GM19452 (cell line): ENCODE results near the gene GAK.

Experiments
- ATAC-seq: cut with Tn5 transposase; IDR thresholded peaks from one replicate; pipeline ENCODE4 v1.9.1; 2021; ENCODE audit not compliant: unreplicated experiment

The GAK gene

DNA sequence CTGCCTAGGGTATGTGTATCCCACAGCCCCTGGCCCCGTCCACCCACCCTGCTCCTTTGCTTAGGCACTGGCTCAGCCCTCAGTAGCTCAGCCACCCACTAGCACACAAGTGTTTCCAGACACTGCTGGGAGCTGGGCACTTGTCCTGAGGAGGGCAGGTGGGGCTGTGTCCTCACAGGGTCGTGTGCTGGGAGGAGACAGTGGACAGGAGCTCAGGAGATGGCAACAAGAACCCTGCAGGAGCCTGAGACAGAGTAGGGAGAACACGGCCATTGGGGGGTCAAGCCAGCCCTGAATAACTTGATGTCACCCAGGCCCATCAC lies 100.7 kb downstream of the GAK start:
- no peak for ATAC-seq

DNA sequence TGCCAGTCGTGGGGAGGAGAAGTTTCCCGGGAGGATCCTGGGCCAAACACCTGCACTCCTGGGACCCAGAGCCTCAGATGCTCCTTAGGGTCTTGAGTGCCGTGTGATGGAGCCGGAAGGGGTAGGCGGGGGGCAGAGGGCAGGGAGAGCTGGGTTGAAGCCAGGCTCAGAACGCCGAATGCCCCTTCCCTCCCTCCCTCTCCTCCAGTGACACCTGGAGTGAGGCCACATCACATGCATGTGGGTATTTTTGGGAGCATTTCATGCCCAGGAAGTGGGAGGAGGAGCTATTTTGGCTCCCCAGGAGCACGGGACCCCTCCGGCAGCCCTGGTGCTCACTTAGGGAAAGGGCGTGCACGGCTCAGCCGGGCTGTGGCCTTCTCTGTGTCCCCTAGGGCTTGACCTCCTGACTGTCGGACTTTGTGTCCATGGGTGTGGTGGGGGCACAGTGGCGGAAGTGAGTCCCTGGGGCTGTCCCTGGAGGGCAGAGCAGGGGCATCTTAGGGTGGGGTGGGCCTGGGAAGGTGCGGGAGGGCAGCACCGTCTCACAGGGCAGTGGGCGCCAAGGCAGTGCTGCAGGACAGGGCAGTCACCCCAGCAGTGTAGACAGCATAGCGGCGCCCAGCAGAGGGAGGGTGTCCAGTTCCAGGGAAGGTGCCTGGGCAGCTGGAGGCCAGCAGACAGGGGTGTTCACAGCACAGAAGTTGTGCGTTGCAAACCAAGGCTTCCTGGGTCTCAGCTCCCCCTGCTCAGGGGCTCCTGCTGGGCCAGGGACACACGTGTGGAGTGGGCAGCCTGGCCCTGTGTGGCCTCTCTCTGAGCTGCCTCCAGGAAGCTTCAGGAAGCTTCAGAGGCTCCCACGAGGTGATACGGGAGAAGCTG lies 101.3 kb downstream of the GAK start:
- no peak for ATAC-seq

DNA sequence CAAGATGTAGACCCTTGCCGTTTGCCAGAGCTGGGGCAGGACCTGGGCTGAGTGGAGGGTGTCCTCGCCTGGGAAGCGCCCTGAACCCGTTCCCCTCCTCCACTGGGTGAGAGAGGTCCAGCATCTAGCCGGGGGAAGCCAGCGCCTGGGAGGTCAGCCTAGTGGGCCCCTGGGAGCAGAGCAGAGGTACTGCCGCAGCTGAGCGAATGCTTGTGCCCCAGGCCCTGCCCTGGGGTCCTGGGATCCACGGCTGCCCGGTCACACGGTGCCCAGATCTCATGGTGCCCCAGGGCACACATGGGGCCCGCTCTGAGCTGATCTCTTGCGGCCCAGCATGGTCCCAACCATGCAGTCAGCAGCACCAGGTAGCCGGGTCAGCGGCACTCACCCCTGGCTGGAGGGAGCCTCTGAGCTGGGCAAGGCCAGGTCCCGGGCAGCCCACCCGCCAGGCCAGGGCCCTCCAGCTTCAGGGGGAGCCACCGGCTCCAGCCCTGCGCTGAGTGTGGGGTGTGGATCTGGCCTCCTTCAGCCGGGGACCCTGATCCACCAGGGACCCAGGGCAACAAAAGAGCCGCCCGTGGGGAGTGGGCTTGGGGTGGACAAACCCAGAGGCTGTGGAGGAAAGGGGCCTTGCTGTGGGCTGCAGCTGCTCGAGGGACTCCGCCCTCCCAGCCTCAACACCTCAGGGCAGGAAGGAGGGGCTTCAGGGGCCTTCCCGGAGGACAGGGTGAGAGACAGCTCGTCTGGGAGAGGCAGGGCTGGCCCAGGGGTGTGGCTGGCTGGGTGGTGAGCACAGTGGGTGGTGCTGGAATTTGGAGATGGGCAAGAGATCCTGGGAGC lies 102.1 kb downstream of the GAK start:
- no peak for ATAC-seq

GRCh38 chr4:829291-829690 lies 102.8 kb downstream of the GAK start:
- no peak for ATAC-seq

GRCh38 chr4:828641-829271 lies 103.4 kb downstream of the GAK start:
- ATAC-seq, result no peak

GRCh38 chr4:827209-828081 lies 104.7 kb downstream of the GAK start:
- no peak for ATAC-seq

DNA sequence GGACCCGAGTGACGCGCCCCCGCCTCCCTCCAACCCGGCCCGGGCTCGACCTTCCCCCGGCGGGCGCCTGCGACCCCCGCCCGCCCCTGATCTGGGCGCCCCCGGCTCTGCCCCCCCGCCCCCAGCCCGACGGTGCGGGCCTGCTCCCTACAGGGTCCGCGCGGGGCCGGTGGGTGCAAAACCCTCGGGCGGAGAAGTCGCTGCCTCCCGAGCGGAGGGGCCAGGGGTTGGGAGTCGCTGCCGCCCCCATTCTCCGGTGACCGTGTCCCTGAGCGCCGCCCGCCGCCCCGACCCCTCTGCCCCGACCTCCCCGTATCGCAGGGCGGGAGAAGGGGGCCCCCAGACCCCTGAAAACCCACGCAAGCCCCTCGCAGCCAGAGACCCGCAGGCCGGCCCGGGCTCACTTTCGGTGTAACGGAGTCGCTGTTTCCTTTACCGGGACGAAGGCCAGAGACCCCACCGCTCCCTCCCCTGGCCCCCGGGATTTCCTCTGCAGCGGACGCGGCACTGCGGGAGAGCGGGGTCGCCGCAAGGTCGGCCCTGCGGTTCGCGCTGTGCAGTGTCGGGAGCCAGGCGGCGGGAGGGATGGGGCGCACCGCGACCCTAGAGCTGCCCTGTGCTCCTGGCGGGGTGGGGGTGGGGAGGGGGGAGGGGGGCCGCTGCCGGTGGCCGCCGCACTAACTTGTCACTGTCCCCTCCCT lies 105.5 kb downstream of the GAK start:
- ATAC-seq, result no peak

DNA sequence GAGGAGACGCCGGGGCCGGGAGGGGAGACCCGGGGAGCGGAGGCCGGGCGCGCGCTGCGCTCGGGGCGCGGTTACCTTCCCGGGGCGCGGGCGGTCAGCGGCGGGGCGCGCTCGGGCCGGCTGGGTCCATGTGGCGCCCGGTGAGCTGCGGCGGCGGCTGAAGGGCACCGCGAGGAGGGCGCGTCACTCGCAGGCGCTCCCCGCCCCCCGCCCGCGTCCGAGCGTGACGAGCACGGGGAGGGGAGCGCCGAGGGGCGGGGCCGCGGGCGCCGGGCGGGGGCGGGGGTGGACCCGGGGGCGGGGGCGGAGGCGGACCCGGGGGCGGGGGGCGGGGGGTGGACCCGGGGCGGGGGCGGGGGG lies 106.2 kb downstream of the GAK start, which contains the start of gene CPLX1:
CPLX1 (minus strand) TSS at position 159 of the 360 bp plus-strand sequence. CDS start 1,607 bp downstream, outside the sequence.
- ATAC-seq, result no peak

DNA sequence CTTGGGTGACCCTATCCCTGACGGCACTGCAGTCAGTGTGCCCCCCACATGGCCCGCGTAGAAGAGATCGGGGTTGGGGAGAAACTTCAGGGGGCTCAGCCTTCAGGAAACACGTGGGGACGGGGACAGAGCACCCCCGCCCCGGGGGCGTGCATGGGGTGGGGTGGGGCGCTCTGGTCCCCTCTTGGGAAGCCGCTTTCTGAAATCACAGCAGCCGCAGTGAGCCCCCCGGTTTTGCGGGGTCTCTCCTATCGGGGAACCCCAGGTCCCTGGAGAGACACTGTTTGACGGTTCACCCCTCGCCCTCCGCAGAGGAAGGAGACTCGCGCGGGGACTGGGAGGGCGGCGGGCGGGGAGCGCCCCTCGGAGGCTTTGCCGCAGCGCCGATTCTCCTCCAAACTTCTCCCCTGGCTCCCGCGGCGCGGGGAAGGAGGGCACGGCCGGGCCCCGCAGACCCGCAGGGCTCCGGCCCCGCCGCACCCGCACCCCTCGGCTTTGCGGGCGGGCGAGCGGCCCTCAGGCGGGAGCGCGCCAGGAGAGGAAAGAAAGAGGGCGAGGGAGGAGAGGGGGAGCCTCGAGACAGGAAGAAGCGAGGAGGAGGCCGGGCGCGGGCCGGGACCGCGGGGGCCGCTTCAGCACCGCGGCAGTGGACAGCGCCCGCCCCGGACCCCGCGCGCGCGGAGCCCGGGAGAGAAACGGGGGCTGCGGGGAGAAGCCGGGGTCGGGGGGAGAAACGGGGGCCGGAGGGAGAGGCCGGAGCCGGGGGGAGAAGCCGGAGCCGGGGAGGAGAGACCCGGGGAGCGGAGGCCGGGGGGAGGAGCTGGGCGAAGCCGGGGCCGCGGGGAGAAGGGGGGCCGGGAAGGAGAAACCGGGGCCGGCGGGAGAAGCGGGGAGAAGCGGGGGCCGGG lies 106.8 kb downstream of the GAK start:
- no peak for ATAC-seq

- no peak for ATAC-seq
Measured at GRCh38 chr4:824461-825062, 107.6 kb downstream of the GAK start.

GRCh38 chr4:823761-824460 lies 108.2 kb downstream of the GAK start:
- no peak for ATAC-seq

- no peak for ATAC-seq
Measured at GRCh38 chr4:823176-823760, 108.8 kb downstream of the GAK start.

GRCh38 chr4:822361-823175 lies 109.5 kb downstream of the GAK start:
- ATAC-seq, result no peak

DNA sequence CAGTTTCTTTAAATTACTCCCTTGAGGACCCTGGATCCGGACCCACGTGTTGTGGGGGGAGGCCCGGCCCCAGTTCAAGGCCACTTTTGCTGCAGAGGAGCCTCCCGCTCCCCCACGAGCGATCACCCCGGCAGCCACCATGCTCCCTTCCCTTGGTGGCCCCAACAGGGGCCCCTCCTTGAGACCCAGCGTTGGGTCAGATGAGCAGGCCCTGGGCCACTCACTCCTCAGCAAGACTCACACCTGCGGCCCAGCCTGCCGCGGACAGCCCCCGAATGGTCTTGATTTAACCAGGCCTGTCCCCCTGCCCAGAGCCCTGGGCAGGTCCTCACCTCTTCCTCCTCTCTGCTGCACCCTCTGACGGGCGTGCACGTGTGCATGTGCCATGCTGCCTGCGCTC lies 110.5 kb downstream of the GAK start:
- ATAC-seq, result no peak

DNA sequence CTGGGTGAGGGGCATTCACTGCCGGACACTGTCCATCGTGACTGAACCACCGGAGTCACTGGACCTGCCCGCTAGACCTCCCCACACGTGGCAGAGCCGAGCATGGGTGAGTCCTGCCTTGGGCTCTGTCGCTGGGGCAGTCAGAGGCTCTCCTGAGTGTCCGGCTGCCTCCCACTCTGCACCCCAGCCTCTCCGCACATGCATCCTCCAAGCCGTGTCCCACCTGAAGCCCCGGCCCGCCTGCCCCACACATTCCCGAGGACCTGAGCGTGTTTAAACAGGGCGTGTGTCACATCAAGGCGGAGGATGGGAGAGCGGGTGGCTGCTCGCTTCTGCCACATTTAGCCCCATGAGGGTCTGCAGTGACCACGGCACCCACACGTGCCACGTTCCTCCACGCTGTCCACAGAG lies 110.9 kb downstream of the GAK start:
- ATAC-seq, result no peak

DNA sequence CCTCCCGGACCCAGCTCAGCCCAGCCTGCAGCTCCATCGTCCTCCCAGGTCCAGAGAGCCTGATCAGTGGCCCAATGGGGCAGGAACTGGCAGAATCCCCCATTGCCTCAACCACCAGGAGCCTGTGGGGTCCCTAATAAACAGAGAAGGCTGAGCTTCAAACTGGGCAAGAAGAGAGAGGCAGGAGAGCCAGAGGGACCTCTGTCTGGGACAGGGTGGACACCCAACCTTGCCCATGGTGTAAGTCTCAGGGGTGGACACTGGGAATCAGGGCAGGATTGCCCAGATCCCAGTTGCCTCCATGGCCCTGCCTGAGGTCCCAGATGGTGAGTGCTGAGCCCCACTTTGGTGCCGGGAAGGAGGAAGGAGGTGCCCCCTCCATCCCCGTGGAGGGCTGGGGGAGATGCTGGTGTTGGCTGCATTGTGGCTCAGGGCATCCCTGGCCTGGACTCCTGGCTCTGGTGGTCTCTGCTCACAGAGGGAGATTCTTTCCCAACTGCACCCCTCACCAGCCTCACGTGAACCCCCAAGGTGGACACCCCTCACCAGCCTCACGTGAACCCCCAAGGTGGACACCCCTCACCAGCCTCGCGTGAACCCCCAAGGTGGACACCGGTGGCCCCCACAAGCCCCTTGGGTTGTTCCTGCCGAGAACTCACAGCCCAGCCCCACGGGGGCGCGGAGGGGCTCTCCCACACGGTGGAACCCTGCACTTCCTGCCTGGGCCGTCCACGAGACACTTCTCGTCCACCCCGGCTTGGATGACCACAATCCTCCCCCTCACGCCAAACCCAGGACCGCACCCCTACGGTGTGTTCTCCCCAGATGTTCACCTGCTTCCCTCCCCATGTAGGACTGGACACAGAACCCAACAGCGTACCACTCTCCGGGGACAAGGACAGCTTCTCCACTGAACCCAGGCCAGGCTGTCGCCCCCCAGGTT lies 111.6 kb downstream of the GAK start:
- ATAC-seq, result no peak
